Left hindlimb (tissue), 1 donor: Measurements from ENCODE around the gene BANK1.
A peak's percentile ranks its signal among the peaks of the same experiment; 100 is the strongest.

Experiments
- DNase-seq: peaks from one replicate; pipeline ENCODE4 v3.0.0-alpha.2; 2018

BANK1 gene

GRCh38 chr4:101790521-101791181 is at the start of gene BANK1:
TSS of gene BANK1 (plus strand) at chr4:101790730. CDS start at chr4:101790881, 151 bp downstream.
- DNase-seq, result peak; percentile 53

- DNase-seq, result no peak
Observed at GRCh38 chr4:101753721-101754120, 36.8 kb upstream of the BANK1 start.

- no peak for DNase-seq
Observed at GRCh38 chr4:101756181-101756580, 34.3 kb upstream of the BANK1 start.

GRCh38 chr4:101761405-101761804 is 29.1 kb upstream of the BANK1 start:
- DNase-seq, result no peak

GRCh38 chr4:101762025-101762424 is 28.5 kb upstream of the BANK1 start:
- no peak for DNase-seq

GRCh38 chr4:101762534-101762933 is 28.0 kb upstream of the BANK1 start:
- no peak for DNase-seq

GRCh38 chr4:101763576-101763975 is 27.0 kb upstream of the BANK1 start:
- no peak for DNase-seq

- no peak for DNase-seq
Observed at GRCh38 chr4:101774807-101775206, 15.7 kb upstream of the BANK1 start.

GRCh38 chr4:101777431-101777830 is 13.1 kb upstream of the BANK1 start:
- no peak for DNase-seq

GRCh38 chr4:101780284-101780683 is 10.2 kb upstream of the BANK1 start:
- DNase-seq, result no peak

- no peak for DNase-seq
Observed at GRCh38 chr4:101782546-101782945, 8.0 kb upstream of the BANK1 start.

- no peak for DNase-seq
Observed at GRCh38 chr4:101784957-101785356, 5.6 kb upstream of the BANK1 start.

GRCh38 chr4:101785486-101785885 is 5.0 kb upstream of the BANK1 start:
- DNase-seq, result no peak

GRCh38 chr4:101787701-101788316 is 2.7 kb upstream of the BANK1 start:
- DNase-seq, result no peak

GRCh38 chr4:101791182-101791558 is 640 bp downstream of the BANK1 start:
- peak; percentile 33 for DNase-seq

GRCh38 chr4:101792056-101792590 is 1.6 kb downstream of the BANK1 start:
- DNase-seq, result no peak

GRCh38 chr4:101793397-101793796 is 2.9 kb downstream of the BANK1 start:
- DNase-seq, result no peak

- DNase-seq, result no peak
Observed at GRCh38 chr4:101794806-101795205, 4.3 kb downstream of the BANK1 start.

- no peak for DNase-seq
Observed at GRCh38 chr4:101795704-101796103, 5.2 kb downstream of the BANK1 start.

- no peak for DNase-seq
Observed at GRCh38 chr4:101801958-101802357, 11.4 kb downstream of the BANK1 start.

- no peak for DNase-seq
Observed at GRCh38 chr4:101806914-101807313, 16.4 kb downstream of the BANK1 start.

GRCh38 chr4:101807351-101807750 is 16.8 kb downstream of the BANK1 start:
- no peak for DNase-seq

- no peak for DNase-seq
Observed at GRCh38 chr4:101813604-101814003, 23.1 kb downstream of the BANK1 start.

GRCh38 chr4:101818362-101818761 is 27.8 kb downstream of the BANK1 start:
- DNase-seq, result no peak

- no peak for DNase-seq
Observed at GRCh38 chr4:101823864-101824263, 33.3 kb downstream of the BANK1 start.
